NB4 (cell line): ENCODE measurements around the gene DNAJA4.

Source experiments
- CTCF ChIP-seq: IDR thresholded peaks from one replicate; pipeline ENCODE4 v1.5.1; 2012; ENCODE audit warnings: low read depth, low read length
- TF ChIP-seq, protein P1 (sequence below): IDR thresholded peaks from 2 replicates; pipeline ENCODE4 v1.6.1; 2011; ENCODE audit warnings: low read depth, low read length

- TF ChIP-seq, protein P1, sequence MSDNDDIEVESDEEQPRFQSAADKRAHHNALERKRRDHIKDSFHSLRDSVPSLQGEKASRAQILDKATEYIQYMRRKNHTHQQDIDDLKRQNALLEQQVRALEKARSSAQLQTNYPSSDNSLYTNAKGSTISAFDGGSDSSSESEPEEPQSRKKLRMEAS = peak; percentile 59; the same call in 1 of the 2 replicates
- no peak for TF ChIP-seq CTCF
Measured at GRCh38 chr15:78301828-78302227, 37.5 kb downstream of the DNAJA4 start.
